GM19240 (cell line): ENCODE data around the gene CABP7.

Experiments used
- DNase-seq: peaks from one replicate; pipeline ENCODE4 v3.0.0; 2011; ENCODE audit warnings: low spot score; ENCODE audit not compliant: insufficient read length

Gene CABP7

DNA sequence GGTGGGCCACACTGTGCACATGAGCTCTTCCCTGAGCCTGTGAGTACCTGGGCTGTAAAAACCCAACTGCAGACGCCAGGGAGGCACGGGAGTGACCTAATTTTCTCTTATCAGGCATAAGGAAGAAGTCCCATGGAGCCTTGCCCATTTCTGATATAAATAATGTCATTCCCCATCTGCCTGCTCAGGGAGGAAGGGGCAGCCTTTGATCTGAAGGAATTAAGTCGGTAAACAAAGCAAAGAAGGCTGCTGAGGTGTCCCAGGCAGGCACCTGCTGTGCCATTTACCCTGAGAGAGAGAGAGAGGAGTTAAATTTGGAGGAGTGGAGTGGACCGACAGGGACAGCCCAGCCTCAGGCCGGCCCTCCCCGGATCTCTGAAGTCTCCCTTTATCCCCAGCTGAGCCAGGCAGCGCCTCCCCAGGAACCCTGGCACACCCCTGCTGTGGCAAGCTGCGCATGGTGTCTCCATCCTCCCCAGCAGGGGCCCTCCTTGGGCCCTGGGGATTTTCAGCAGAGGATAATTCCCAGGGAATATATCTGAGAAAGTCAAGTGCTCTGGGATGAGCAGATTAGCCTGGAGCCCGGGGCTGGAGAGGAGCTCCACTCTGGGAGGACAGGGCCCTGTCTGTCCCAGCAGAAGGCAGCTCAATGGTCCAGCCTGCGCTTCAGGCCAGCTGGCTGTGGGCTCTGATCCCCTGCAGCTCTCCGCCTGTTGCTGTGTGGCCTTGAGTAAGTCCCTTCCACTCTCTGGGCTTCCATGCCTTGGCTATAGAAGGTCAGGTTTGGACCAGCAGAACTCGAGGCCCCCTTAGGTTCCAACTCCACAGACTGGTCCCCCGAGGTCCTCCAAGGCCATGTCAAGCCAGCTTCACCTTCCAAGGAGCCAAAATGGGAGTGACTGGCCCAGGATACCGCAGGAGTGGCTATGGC lies 17.5 kb upstream of the CABP7 start:
- DNase-seq: no peak

- DNase-seq: no peak
Measured at GRCh38 chr22:29702931-29703501, 16.8 kb upstream of the CABP7 start.

DNA sequence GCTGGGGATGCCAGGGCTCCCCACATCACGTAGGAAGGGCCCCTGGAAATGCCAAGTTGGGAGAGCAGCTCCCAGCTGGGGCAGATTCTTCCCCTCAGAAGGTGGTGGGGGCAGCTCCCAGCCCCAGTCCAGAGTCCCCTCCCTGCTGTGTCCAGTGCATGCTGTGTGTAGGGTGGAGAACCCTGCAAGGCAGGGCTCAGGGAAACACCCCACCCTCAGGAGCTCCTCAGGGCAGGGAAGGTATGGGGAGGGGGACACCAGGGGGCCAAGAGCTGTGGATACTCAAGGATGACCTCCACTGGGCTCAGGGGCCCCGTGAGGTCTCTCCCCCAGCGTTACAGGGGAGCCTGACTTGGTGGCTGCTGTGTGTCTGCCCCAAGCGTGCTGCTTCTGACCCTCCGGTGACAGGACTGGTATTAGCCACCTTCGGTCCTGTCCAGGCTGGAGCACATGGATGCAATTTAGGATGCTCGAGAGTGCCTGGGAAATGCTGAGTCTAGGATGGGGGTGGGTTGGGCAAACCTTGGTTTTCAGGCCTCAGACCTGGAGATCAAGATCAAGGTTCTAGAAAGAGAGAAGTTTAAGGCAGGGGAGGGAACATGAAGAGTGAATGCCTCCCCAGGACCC lies 16.1 kb upstream of the CABP7 start:
- no peak for DNase-seq

DNA sequence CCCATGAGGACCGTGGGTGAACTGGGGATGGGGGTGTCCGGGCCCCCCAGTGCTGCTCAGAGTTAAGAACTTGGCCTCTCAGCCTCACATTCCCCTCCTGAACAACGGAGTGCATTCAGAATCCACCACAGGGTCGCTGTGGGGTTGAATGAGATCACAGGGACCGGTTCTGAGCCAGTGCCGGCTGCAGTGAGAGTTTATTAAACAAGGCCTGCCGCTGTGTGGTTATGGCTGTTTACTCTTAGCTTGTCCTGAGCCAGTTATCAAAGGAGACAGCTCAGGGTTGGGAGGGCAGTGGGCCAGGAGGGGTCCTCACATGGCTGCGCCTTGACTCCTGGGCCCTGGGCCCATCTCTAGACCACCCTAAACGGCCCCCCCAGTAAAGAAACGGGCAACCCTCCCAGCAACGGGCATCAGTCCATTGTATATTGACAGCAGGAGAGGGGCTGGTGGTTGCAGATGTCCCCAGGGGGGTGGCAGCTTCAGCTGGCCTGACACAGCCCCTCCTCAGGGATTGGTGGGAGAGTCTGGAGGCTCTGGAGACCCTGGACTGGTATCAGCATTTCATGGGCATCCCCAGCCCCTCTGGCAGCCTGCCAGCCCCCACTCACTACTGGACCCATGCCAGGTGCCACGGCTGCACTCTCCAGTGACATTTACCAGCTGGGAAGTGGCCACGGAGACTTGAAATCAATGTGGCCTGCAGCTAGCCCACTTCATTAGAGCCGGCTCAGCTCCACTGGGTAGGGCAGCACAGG lies 15.1 kb upstream of the CABP7 start:
- DNase-seq: no peak

GRCh38 chr22:29705651-29706050 lies 14.2 kb upstream of the CABP7 start:
- DNase-seq: no peak

GRCh38 chr22:29706486-29706885 lies 13.3 kb upstream of the CABP7 start:
- DNase-seq: no peak

DNA sequence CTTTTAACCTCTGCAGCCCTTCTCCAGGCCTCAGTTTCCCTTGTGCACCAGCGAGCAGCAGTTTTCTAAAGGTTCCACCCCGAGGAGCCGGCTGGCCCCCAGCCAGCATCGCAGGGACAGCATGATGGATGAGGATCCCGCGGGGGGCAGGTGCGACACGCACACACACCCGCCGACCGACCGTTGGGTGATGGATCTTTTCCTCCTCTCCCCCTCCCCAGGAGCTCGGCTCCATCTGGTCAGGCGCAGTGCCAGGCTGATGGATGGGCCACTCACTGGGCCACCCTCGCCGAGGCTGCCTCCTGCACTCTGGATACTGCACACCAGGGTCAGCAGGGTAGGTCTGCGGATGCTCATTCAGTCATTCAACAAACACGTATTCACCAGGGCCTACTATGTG lies 12.8 kb upstream of the CABP7 start:
- DNase-seq: no peak

DNA sequence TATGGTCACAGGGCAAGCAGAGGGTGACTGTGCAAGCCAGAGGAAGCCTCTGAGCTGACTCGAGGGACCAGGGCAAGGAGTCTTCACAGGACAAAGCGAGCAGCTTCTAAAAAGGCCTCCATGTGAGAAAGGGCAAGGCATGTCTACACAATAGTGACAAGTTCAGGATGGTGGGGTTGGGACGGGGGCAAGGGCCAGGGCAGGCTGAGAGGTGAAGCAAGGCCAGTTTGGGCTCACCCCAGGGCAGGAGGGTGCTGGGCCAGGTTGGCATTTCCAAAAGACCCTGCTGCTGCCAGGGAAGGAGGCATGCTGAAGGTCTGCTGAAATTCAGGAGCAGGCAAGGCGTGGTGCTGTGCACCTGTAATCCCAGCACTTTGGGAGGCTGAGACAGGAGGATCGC lies 12.3 kb upstream of the CABP7 start:
- DNase-seq: no peak

GRCh38 chr22:29710193-29710592 lies 9.6 kb upstream of the CABP7 start:
- no peak for DNase-seq

DNA sequence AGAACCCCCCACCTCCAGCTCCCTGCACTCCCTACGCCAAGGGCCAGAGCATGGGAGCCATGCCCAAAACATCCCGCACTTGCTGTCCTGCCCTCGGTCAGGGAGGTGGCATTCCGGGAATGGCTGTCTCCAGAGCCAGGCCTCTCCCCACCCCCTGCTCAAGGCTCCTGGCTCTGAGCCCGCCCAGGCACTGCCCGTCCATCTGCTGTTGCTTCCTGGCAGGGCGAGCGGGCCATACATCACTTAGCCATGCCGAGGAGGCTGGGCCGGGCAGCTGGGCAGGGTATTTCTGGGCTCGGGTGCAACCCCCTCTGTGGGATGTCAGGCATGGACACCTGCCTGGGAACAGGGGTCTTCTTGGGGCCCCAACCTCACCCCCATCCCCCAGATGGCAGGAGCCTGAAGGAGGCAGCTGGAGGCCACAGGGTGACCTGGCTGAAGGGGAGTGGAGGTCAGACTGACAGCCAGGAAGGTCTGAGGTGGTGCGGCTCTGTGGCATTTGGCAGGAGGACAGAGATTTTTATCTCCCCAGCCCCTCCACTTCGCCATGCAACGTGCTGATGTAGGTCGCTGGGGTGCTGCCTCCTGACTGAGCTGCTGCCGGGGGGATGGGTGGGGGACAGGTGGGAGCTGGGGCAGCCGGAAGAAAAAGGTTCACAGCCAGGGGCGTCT lies 8.7 kb upstream of the CABP7 start:
- DNase-seq: no peak

- DNase-seq: no peak
Measured at GRCh38 chr22:29712119-29712518, 7.7 kb upstream of the CABP7 start.

- DNase-seq: no peak
Measured at GRCh38 chr22:29713156-29713727, 6.6 kb upstream of the CABP7 start.

DNA sequence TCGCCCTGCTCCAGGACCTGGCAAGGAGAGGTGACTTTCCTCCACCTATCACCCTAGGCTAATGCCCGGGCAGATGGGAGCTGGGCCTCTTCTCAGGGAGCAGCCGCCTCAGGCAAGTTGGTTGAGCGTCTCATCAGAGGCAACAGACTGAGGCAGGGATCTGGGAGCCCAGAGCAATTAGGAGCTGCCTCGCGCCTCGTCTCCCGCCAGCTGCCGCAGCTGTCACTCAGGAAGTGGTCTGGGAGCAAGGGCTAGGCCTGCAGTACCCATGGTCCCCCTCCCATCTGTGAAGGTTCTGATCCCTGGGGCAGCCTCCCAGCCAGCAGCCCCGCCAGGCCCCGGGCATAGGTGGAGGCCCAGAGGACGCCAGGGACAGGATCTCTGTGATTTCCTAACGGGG lies 4.6 kb upstream of the CABP7 start:
- DNase-seq: no peak

GRCh38 chr22:29715705-29716104 lies 4.1 kb upstream of the CABP7 start:
- no peak for DNase-seq

- DNase-seq: peak; percentile 68
Measured at GRCh38 chr22:29716814-29717545, 2.8 kb upstream of the CABP7 start.

DNA sequence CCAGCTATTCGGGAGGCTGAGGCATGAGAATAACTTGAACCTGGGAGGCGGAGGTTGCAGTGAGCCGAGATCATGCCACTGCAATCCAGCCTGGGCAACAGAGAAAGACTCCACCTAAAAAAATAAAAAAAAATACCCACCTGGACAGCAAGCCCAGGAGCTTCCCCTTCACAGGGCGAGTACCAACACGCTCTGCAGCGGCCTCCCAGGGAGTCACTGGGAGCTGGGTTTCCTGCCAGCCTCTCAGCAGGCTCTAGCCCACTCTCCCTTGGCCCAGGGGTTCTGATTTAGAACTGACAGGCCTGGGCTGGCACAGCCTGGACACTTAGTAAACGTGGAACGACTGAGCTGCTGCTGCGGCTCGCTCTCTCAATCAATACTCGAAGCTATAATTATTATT lies 2.0 kb upstream of the CABP7 start:
- no peak for DNase-seq

- no peak for DNase-seq
Measured at GRCh38 chr22:29718949-29719898, 579 bp upstream of the CABP7 start.

DNA sequence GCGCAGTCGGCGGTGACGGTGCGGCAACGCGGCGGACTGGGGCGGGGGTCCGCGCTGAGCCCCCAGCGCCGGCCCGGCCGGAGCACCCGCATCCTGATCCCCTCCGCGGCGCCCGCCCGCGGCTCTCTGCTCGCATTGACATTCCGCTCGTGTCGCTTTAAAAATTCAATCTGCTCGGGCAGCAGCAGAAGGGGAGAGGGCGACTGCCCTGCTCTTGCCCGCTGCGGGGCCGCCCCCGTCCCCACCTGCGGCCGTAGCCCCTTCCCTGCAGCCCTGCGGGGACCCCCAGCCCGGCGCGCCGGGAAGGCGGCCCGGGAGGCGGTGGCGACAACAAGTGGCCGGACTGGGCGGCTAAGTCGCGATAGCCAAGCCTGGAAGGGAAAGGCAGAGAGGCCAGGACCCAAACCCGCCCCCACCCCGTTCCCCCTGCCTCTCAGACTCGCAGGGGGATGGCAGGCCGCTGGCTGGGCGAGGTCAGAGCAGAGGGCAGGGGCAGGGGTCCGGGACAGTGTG lies 1.1 kb downstream of the CABP7 start:
- no peak for DNase-seq

GRCh38 chr22:29722151-29722550 lies 2.3 kb downstream of the CABP7 start:
- DNase-seq: no peak
